ENCODE data around the gene SEC22C. TPM values are rescaled to one million over a fixed set of nuclear protein-coding genes. Genes with fewer than 3 reads are reported as not detected.
A peak's percentile ranks its signal among the peaks of the same experiment; 100 is the strongest.

Gene SEC22C
- total and polyA plus RNA-seq, 11 donors = 17.4 to 40.5 (median 28.9) TPM

- H3K27me3 ChIP-seq = no peaks in the 10 kb centered on the region
- DNase-seq (no peak), ATAC-seq (no peak)
- TF ChIP-seq CTCF (IDR thresholded peaks at IDR 0.05) = no peak
- TF ChIP-seq POLR2A (IDR thresholded peaks at IDR 0.05) = no peak
- H3K36me3 ChIP-seq = peaks cover 0 to 36% (median 12%) of the 10 kb centered on the region in 9 donors
- peaks cover 0 to 28% (median 8%) of the 10 kb centered on the region in 12 donors for H3K4me1 ChIP-seq
- H3K4me3 ChIP-seq = no peak overlapping the region
- H3K27ac ChIP-seq = peak overlapping the region in 6 of 12 donors; percentile 3 to 70 (median 38)
- no peaks in the 10 kb centered on the region for H3K9me3 ChIP-seq
- intact Hi-C loops (cut with DNase I) = loop anchor here in 7 of 10 donors (5.0 to 10.0 kb wide), 8 partner anchors 44 to 652 kb away; partner anchors contain the start of gene VIPR1 (in 2 of the 7)
- 89 to 94% (median 93%) methylated on average over 3 of the region's 3 CpGs for WGBS, 4 donors
Measured at GRCh38 chr3:42546691-42547213, 35.0 kb downstream of the SEC22C start.

DNA sequence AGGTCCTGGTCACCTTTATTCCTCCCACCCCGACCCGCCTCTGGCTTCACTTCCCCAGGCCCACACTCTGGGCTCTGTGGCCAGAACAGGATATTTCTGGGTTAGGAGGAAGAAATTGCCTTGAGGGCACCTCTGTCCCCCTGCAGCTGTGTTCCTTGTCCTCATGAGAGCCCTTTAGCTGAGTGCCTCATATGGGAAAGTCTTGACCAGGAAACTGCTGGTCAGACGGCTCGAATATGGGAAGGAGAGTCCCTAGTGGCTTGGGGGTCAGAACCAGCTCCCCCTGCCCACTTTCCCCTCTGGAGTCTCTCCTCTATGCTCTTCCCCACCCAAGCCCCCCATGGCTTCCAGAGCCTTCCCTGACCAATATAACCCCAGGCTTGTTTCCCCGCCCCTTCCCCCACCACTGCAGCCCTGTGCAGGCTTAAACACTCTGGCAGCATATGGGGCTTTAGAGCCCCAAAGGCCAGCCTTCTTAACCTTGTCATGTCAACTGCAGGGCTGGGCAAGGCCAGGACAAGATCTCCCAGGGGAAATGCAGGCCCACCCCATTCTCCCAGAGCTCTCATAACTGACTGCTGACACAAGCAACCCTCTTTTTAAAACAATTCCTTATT lies 36.4 kb downstream of the SEC22C start:
- Histone ChIP-seq H3K36me3 (peaks cover 0 to 23% (median 8%) of the 10 kb centered on the region in 9 donors), H3K9me3 (no peaks in the 10 kb centered on the region), H3K4me1 (peaks cover 0 to 38% (median 14%) of the 10 kb centered on the region in 12 donors), H3K27ac (peak overlapping the region in 6 of 12 donors; percentile 18 to 70 (median 44)), H3K27me3 (no peaks in the 10 kb centered on the region), H3K4me3 (no peak overlapping the region)
- ATAC-seq (peak in 3 of 4 donors; percentile 6 to 18 (median 16)), DNase-seq (no peak)
- WGBS, 4 donors = 69 to 90% (median 77%) methylated on average over 3 to 5 of the region's 5 CpGs
- TF ChIP-seq POLR2A (IDR thresholded peaks at IDR 0.05) (no peak), CTCF (IDR thresholded peaks at IDR 0.05) (peak in 1 of 12 donors; percentile 3)
- intact Hi-C loops (cut with DNase I) = loop anchor here in 7 of 10 donors (5.0 to 10.0 kb wide), 8 partner anchors 43 to 651 kb away; partner anchors contain the start of gene VIPR1 (in 2 of the 7)

GRCh38 chr3:42544492-42545283 lies 37.1 kb downstream of the SEC22C start:
- peak overlapping the region in 9 of 12 donors; percentile 21 to 70 (median 39) for H3K27ac ChIP-seq
- DNase-seq (peak in 2 of 5 donors; percentile 61 to 70), ATAC-seq (peak; percentile 52 to 67 (median 60))
- peaks cover 0 to 17% (median 4%) of the 10 kb centered on the region in 9 donors for H3K36me3 ChIP-seq
- H3K9me3 ChIP-seq = no peaks in the 10 kb centered on the region
- H3K27me3 ChIP-seq = no peaks in the 10 kb centered on the region
- H3K4me1 ChIP-seq = peaks cover 0 to 45% (median 15%) of the 10 kb centered on the region in 12 donors
- H3K4me3 ChIP-seq = no peak overlapping the region
- no peak for TF ChIP-seq POLR2A (IDR thresholded peaks at IDR 0.05)
- TF ChIP-seq CTCF (IDR thresholded peaks at IDR 0.05) = peak in 3 of 12 donors; percentile 6 to 33 (median 23)
- WGBS, 4 donors = 23 to 30% (median 26%) methylated on average over 11 to 12 of the region's 12 CpGs
- intact Hi-C loops (cut with DNase I) = loop anchor here in 9 of 10 donors (5.0 to 10.0 kb wide), 8 partner anchors 42 to 650 kb away; partner anchors contain the start of gene VIPR1 (in 3 of the 9)

Data from heart left ventricle (tissue), 16 donors.